Pancreas (tissue), 10 donors: ENCODE results near the gene CBLC. TPM values are rescaled to one million over a fixed set of nuclear protein-coding genes. Genes with fewer than 3 reads are reported as not detected.

Experiments
- ATAC-seq, 4 donors: fragments of 200-7000 bp; cut with Tn5 transposase; one replicate each; pipeline versions ENCODE4 v1.8.0 to v1.9.1; 2020; ENCODE audit warnings: mild to moderate bottlenecking in 4 of 4, moderate library complexity in 4 of 4
- DNase-seq, 6 donors: peaks; one replicate each; pipeline ENCODE4 v3.0.0-alpha.2; 2020
- FAIRE-seq: peaks from 2 replicates; lab custom pipeline; 2012; peaks lifted over from hg19 to GRCh38; lab: Jason Lieb, UNC
- H3K27ac ChIP-seq, 4 donors: fragments of 200-600 bp; sonication (generic); 1 replicate in 3 of 4; 2 replicates in 1 of 4; pipeline versions ENCODE4 v1.5.0 to v1.8.0; 2020
- H3K27me3 ChIP-seq, 4 donors: fragments of 200-600 bp; one replicate each; pipeline ENCODE4 v1.8.0; 2021
- H3K36me3 ChIP-seq, 3 donors: fragments of 200-600 bp; sonication (generic) in 1 of 3; one replicate each; pipeline versions ENCODE4 v1.5.0 to v1.8.0; 2020 to 2021
- H3K4me1 ChIP-seq, 3 donors: fragments of 200-600 bp; one replicate each; pipeline ENCODE4 v1.8.0; 2021
- H3K4me3 ChIP-seq, 4 donors: fragments of 200-600 bp; sonication (generic) in 2 of 4; one replicate each; pipeline versions ENCODE4 v1.5.0 to v1.8.0; 2020 to 2021
- H3K9me3 ChIP-seq, 4 donors: fragments of 200-600 bp; one replicate each; pipeline ENCODE4 v1.8.0; 2021
- CTCF ChIP-seq, 4 donors: fragments of 200-600 bp; sonication (generic) in 3 of 4; IDR thresholded peaks; one replicate each; pipeline versions ENCODE4 v1.5.0 to v1.8.0; 2021; ENCODE audit warnings: antibody characterized with exemption in 4 of 4
- WGBS, 2 donors: extraction: QIAGEN DNeasy Blood & Tissue Kit; methylation state at CpG; one replicate each; pipeline ENCODE4 v1.1.7; 2013; 5-methylcytosine and 5-hydroxymethylcytosine counted together
- intact Hi-C, 3 donors: fragments of 100-400 bp; cut with DNase I; formaldehyde crosslinking; loops; one replicate each; pipeline versions ENCODE4 v1.11.1 to v1.14.2; 2022
- polyA plus RNA-seq, 2 donors: library from polyadenylated mRNA; stranded (reverse); fragments of 200-250 nt; gene quantifications; one replicate each; pipeline ENCODE4 v1.2.3, GENCODE V29; 2013
- total RNA-seq, 6 donors: library from RNA; stranded (reverse); fragmentation: NEBNext Ultra II Directional in 4 of 6; extraction: Animal tissue kit (Norgen Biotek cat#: 25700) in 4 of 6; gene quantifications; one replicate each; pipeline versions ENCODE4 v1.2.1 to v1.2.4, GENCODE V29; 2021 to 2023
- donor health status: healthy with polysubstance abuse.
- donor health status: DM: no; HTN: no; CAD: no; lungs with moderate emphysema.
- donor health status: DM: no; HTN: no; CAD: no.
- donor health status: control.
- donor health status: control.
- donor health status: Bipolar disorder and iron deficiency.
- donor health status: DM: yes; HTN: yes; CAD: no.
- donor health status: DM: no; HTN: no; CAD: no.
- donor health status: DM: no; HTN: no; CAD: no.
- donor health status: DM: yes; HTN: yes; CAD: no.

Gene CBLC
- total and polyA plus RNA-seq, 8 donors, result 10.1 to 29.7 (median 13.9) TPM

GRCh38 chr19:44745341-44745831 lies 32.3 kb upstream of the CBLC start:
- ATAC-seq (peak in 1 of 4 donors; percentile 1), DNase-seq (peak in 4 of 6 donors; percentile 44 to 66 (median 48)), FAIRE-seq (no peak)
- Histone ChIP-seq H3K9me3 (no peaks in the 10 kb centered on the region), H3K4me3 (no peak overlapping the region), H3K27ac (peak overlapping the region in 3 of 4 donors; percentile 11 to 89 (median 69)), H3K27me3 (no peaks in the 10 kb centered on the region), H3K4me1 (peaks cover 22 to 55% (median 34%) of the 10 kb centered on the region in 3 donors), H3K36me3 (no peaks in the 10 kb centered on the region)
- intact Hi-C loops, result no loop called here
- WGBS, 2 donors, result 72% methylated on average over 8 to 10 of the region's 10 CpGs
- TF ChIP-seq CTCF (IDR thresholded peaks at IDR 0.05), result no peak

GRCh38 chr19:44745887-44746600 lies 31.6 kb upstream of the CBLC start:
- TF ChIP-seq CTCF (IDR thresholded peaks at IDR 0.05), result no peak
- 68 to 74% methylated on average over 4 of the region's 4 CpGs for WGBS, 2 donors
- DNase-seq (peak in 1 of 6 donors; percentile 11), FAIRE-seq (no peak), ATAC-seq (no peak)
- Histone ChIP-seq H3K27me3 (no peaks in the 10 kb centered on the region), H3K27ac (peak overlapping the region in 2 of 4 donors; percentile 92 to 93), H3K4me1 (peaks cover 22 to 48% (median 33%) of the 10 kb centered on the region in 3 donors), H3K9me3 (no peaks in the 10 kb centered on the region), H3K4me3 (no peak overlapping the region), H3K36me3 (no peaks in the 10 kb centered on the region)
- intact Hi-C loops, result no loop called here

- Histone ChIP-seq H3K27ac (peak overlapping the region; percentile 25 to 93 (median 81)), H3K4me1 (peaks cover 22 to 45% (median 27%) of the 10 kb centered on the region in 3 donors), H3K9me3 (no peaks in the 10 kb centered on the region), H3K4me3 (peak overlapping the region in 1 of 4 donors; percentile 80), H3K27me3 (no peaks in the 10 kb centered on the region), H3K36me3 (no peaks in the 10 kb centered on the region)
- intact Hi-C loops, result no loop called here
- FAIRE-seq (no peak), ATAC-seq (no peak), DNase-seq (peak in 2 of 6 donors; percentile 25 to 27)
- WGBS, 2 donors, result 80 to 81% methylated on average over 5 of the region's 5 CpGs
- no peak for TF ChIP-seq CTCF (IDR thresholded peaks at IDR 0.05)
These were observed 31.1 kb upstream of the CBLC start for GRCh38 chr19:44746616-44746945.

GRCh38 chr19:44746946-44747738 lies 30.5 kb upstream of the CBLC start:
- Histone ChIP-seq H3K36me3 (no peaks in the 10 kb centered on the region), H3K27ac (peak overlapping the region; percentile 70 to 93 (median 85)), H3K9me3 (no peaks in the 10 kb centered on the region), H3K4me3 (peak overlapping the region in 3 of 4 donors; percentile 18 to 80 (median 75)), H3K4me1 (peaks cover 21 to 46% (median 25%) of the 10 kb centered on the region in 3 donors), H3K27me3 (no peaks in the 10 kb centered on the region)
- ATAC-seq, result peak; percentile 89 to 91 (median 90)
- intact Hi-C loops, result no loop called here
- FAIRE-seq, result peak; percentile 17
- DNase-seq, result peak; percentile 92 to 96 (median 95)
- TF ChIP-seq CTCF (IDR thresholded peaks at IDR 0.05), result no peak
- 8 to 9% methylated on average over 20 to 33 of the region's 34 CpGs for WGBS, 2 donors
